Measurements from ENCODE around the gene GOSR2.

DNA sequence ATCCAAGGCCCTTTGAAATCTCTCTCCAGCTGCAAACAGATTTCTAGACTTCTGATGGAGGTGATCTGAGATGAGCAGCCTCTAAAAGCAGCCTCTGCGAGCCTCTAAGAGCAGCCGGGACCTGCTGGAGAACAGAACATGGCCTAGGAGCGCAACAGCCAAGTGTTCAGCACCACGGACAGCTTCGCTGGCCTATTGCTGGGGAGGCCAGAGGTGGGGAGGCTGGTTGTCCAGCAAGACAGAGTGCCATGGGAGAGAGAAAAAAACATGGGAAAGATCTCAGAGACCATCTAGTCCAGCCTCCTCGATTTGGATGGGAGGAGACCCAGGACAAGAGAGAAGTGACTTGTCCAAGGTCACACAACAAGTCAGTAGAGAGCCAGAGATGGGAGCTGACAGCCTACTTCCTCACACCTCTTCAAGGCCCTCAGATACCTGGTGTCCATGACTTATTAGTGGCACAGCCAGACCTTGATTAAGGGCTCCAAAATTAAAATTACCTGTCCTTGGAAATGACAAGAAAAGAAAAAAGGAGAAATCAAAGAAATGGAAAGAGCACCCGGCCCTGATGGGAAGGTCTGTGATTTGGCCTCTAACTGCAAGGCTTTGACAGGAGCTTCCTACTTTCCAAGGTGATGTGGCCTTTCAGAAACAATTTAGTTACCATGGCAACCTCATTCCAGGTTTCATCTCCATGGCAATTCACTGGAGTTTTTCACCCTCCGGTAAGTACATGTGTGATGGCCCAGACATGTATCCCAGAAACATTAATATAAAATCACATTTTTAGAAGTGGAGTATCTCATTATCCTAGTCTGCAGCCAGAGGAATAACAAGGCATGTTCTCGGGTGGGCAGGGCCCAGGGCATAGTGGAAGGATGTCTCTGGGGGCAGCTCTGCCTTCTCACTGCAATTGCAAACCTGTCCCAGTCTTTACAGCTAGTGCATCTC lies 41.6 kb downstream of the GOSR2 start:
- no peak for TF ChIP-seq TARDBP (IDR thresholded peaks at IDR 0.05)
- no peak for TF ChIP-seq LEF1 (IDR thresholded peaks at IDR 0.05; ENCODE audit: borderline replicate concordance)
- no peak for TF ChIP-seq FOXK2 (IDR thresholded peaks at IDR 0.05)
- no peak for TF ChIP-seq BHLHE40 (IDR thresholded peaks at IDR 0.05; ENCODE audit: borderline replicate concordance)
- no peak for TF ChIP-seq SP1 (IDR thresholded peaks at IDR 0.05)
- no peak for TF ChIP-seq FOXM1 (IDR thresholded peaks at IDR 0.05; ENCODE audit: borderline replicate concordance)
- TF ChIP-seq ZNF384 (IDR thresholded peaks at IDR 0.05): no peak
- TF ChIP-seq ELF4 (IDR thresholded peaks at IDR 0.05): no peak
- TF ChIP-seq CTBP1 (IDR thresholded peaks at IDR 0.05; ENCODE audit: borderline replicate concordance): no peak
- no peak for TF ChIP-seq HDGF (IDR thresholded peaks at IDR 0.05; ENCODE audit: borderline replicate concordance)
- no peak for TF ChIP-seq NFRKB (IDR thresholded peaks at IDR 0.05)
- no peak for TF ChIP-seq SUZ12 (IDR thresholded peaks at IDR 0.05)
